HepG2 (cell line): ENCODE measurements around the gene AMPD2. TPM values are rescaled to one million over a fixed set of nuclear protein-coding genes. Genes with fewer than 3 reads are reported as not detected.

Experiments used
- ARID5B ChIP-seq: IDR thresholded peaks from 2 replicates; pipeline ENCODE4 v1.4.0; 2020; ENCODE audit warnings: mild to moderate bottlenecking, missing genetic modification reagents
- ATF7 ChIP-seq, 2 experiments: fragments of 450-650 bp in 1 of 2; sonication (generic) in 1 of 2; formaldehyde crosslinking in 1 of 2; IDR thresholded peaks; 2 replicates each; pipeline versions ENCODE4 v1.4.0 to v1.6.1; 2016 to 2020; ENCODE audit warnings: antibody characterized with exemption in 1 of 2, mild to moderate bottlenecking in 1 of 2, missing genetic modification reagents in 1 of 2
- BCLAF1 ChIP-seq: fragments of 450-650 bp; IDR thresholded peaks from 2 replicates; pipeline ENCODE4 v1.6.1; 2017; ENCODE audit warnings: mild to moderate bottlenecking
- E2F2 ChIP-seq: sonication (generic); formaldehyde crosslinking; IDR thresholded peaks from 2 replicates; pipeline ENCODE4 v1.4.0; 2020; ENCODE audit warnings: missing genetic modification reagents, borderline replicate concordance
- IKZF1 ChIP-seq: fragments of 450-650 bp; IDR thresholded peaks from 2 replicates; pipeline ENCODE4 v1.7.1; 2016
- JARID2 ChIP-seq: sonication (generic); formaldehyde crosslinking; IDR thresholded peaks from 2 replicates; pipeline ENCODE4 v1.8.1; 2023; ENCODE audit warnings: missing genetic modification reagents, inconsistent platforms; ENCODE audit not compliant: insufficient replicate concordance
- JDP2 ChIP-seq: sonication (generic); formaldehyde crosslinking; IDR thresholded peaks from 2 replicates; pipeline ENCODE4 v1.8.1; 2022; ENCODE audit warnings: missing genetic modification reagents, borderline replicate concordance
- KDM4B ChIP-seq: sonication (generic); formaldehyde crosslinking; IDR thresholded peaks from 2 replicates; pipeline ENCODE4 v1.4.0; 2020; ENCODE audit warnings: missing genetic modification reagents
- KMT2A ChIP-seq: sonication (generic); formaldehyde crosslinking; IDR thresholded peaks from 2 replicates; pipeline ENCODE4 v1.4.0; 2020; ENCODE audit warnings: missing genetic modification reagents
- MED13 ChIP-seq: sonication (generic); formaldehyde crosslinking; IDR thresholded peaks from 2 replicates; pipeline ENCODE4 v1.5.0; 2020; ENCODE audit warnings: missing genetic modification reagents
- NCOA2 ChIP-seq: sonication (generic); formaldehyde crosslinking; IDR thresholded peaks from 2 replicates; pipeline ENCODE4 v1.8.0; 2022; ENCODE audit warnings: inconsistent platforms
- NR3C1 ChIP-seq: sonication (generic); formaldehyde crosslinking; IDR thresholded peaks from 2 replicates; pipeline ENCODE4 v1.4.0; 2020; ENCODE audit warnings: missing genetic modification reagents
- ONECUT2 ChIP-seq: sonication (generic); formaldehyde crosslinking; IDR thresholded peaks from 2 replicates; pipeline ENCODE4 v1.4.0; 2020; ENCODE audit warnings: missing genetic modification reagents
- SMAD1 ChIP-seq: sonication (generic); formaldehyde crosslinking; IDR thresholded peaks from 2 replicates; pipeline ENCODE4 v1.4.0; 2020; ENCODE audit warnings: missing genetic modification reagents, low read depth, mild to moderate bottlenecking, borderline replicate concordance
- ZMYM2 ChIP-seq: sonication (generic); formaldehyde crosslinking; IDR thresholded peaks from 2 replicates; pipeline ENCODE4 v1.8.0; 2022; ENCODE audit warnings: mild to moderate bottlenecking, missing genetic modification reagents
- ZNF143 ChIP-seq: sonication (generic); formaldehyde crosslinking; IDR thresholded peaks from 2 replicates; pipeline ENCODE4 v1.4.0; 2020; ENCODE audit warnings: missing genetic modification reagents
- ZNF264 ChIP-seq: sonication (generic); formaldehyde crosslinking; IDR thresholded peaks from 2 replicates; pipeline ENCODE4 v1.4.0; 2020; ENCODE audit warnings: missing genetic modification reagents
- ZNF275 ChIP-seq: sonication (generic); formaldehyde crosslinking; IDR thresholded peaks from 2 replicates; pipeline ENCODE4 v1.8.0; 2022; ENCODE audit warnings: missing genetic modification reagents, mild to moderate bottlenecking, inconsistent platforms, borderline replicate concordance
- ZNF33B ChIP-seq: sonication (generic); formaldehyde crosslinking; IDR thresholded peaks from 2 replicates; pipeline ENCODE4 v1.5.1; 2020; ENCODE audit warnings: mild to moderate bottlenecking, missing genetic modification reagents
- ZNF354B ChIP-seq: sonication (generic); formaldehyde crosslinking; IDR thresholded peaks from 2 replicates; pipeline ENCODE4 v1.8.0; 2022; ENCODE audit warnings: mild to moderate bottlenecking, missing genetic modification reagents
- ZSCAN30 ChIP-seq: sonication (generic); formaldehyde crosslinking; IDR thresholded peaks from 2 replicates; pipeline ENCODE4 v1.5.0; 2020; ENCODE audit warnings: mild to moderate bottlenecking, missing genetic modification reagents
- polyA plus RNA-seq, 8 experiments: library from polyadenylated mRNA; depleted of rRNA in 3 of 8; stranded (reverse) in 7 of 8; unstranded in 1 of 8; fragments of >200 nt; fragmentation: Illumina TruSeq in 4 of 8; extraction: Trizol in 4 of 8; gene quantifications; 2 replicates each; pipeline versions ENCODE4 v1.2.1 to v1.2.3, GENCODE V29; 2011 to 2016; ENCODE audit warnings: low read depth in 4 of 8, missing spikeins in 1 of 8, mixed read lengths in 1 of 8; ENCODE audit not compliant: insufficient read depth in 1 of 8
- total RNA-seq, 5 experiments: library from RNA; depleted of rRNA; stranded (reverse); fragments of >200 nt; fragmentation: Illumina TruSeq; extraction: Trizol; gene quantifications; 2 replicates each; pipeline ENCODE4 v1.2.3, GENCODE V29; 2016; ENCODE audit warnings: low read depth in 1 of 5

Gene AMPD2
- total and polyA plus RNA-seq, 2 of the 13 experiments (the other 11 are each of a cell fraction or from before 2014, with no cell fraction given) = 62.3 to 82.0 TPM

- no peak for TF ChIP-seq NCOA2 (CRISPR knock-in tag)
- TF ChIP-seq ARID5B (CRISPR knock-in tag) = peak; percentile 67
- TF ChIP-seq JARID2 (CRISPR knock-in tag) = no peak
- TF ChIP-seq BCLAF1 = no peak
- no peak; the same call in 1 of the 2 replicates for TF ChIP-seq KMT2A
- no peak for TF ChIP-seq ZNF354B (CRISPR knock-in tag)
- TF ChIP-seq ZNF33B = no peak
- TF ChIP-seq ZSCAN30 (CRISPR knock-in tag) = no peak
- TF ChIP-seq ATF7 (IDR thresholded peaks at IDR 0.05) = no peak
- TF ChIP-seq ATF7 (CRISPR knock-in tag; IDR thresholded peaks at IDR 0.05) = no peak
- TF ChIP-seq ZNF143 (CRISPR knock-in tag) = no peak; the same call in 1 of the 2 replicates
- no peak for TF ChIP-seq KDM4B (CRISPR knock-in tag)
- TF ChIP-seq ZNF264 (CRISPR knock-in tag) = peak; percentile 55; the same call in 1 of the 2 replicates
- TF ChIP-seq MED13 (CRISPR knock-in tag) = peak; percentile 62; the same call in 1 of the 2 replicates
- TF ChIP-seq ONECUT2 (CRISPR knock-in tag) = no peak
- TF ChIP-seq ZMYM2 (CRISPR knock-in tag) = no peak
- TF ChIP-seq E2F2 (CRISPR knock-in tag) = no peak
- TF ChIP-seq SMAD1 (CRISPR knock-in tag) = 0 out of 2 replicates have a peak, but pooled peaks have one; percentile 20
- no peak for TF ChIP-seq NR3C1 (CRISPR knock-in tag)
- peak; percentile 68; the same call in 1 of the 2 replicates for TF ChIP-seq ZNF275 (CRISPR knock-in tag)
- TF ChIP-seq JDP2 (CRISPR knock-in tag) = no peak
- no peak for TF ChIP-seq IKZF1
These were observed at the start of gene AMPD2, which contains the start of gene GNAT2 (continued) for GRCh38 chr1:109619576-109620400.
